ENCODE results near the gene DAB2IP.

DNA sequence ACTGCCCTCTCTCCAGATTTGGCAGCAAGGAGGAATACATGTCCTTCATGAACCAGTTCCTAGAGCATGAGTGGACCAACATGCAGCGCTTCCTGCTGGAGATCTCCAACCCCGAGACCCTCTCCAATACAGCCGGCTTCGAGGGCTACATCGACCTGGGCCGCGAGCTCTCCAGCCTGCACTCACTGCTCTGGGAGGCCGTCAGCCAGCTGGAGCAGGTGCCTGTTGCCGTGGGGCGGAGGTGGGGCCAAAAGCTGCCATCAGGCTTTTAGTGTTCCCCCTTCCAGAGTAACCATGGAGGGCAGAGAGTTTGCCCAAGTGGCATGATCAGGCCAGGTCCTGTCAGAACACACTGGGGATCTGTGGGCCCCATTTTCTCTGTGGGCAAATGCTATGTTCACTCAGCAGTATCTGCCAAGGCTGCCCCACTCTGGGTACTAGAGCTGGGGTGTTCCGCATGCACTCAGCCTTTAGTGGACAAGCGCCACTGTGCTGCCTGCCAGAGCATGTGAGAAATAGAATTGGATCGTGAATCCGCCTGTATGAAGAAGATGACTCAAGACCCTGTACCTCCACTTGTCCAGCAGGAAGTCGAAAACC lies 117.1 kb downstream of the DAB2IP start:
- TF ChIP-seq, protein P1, sequence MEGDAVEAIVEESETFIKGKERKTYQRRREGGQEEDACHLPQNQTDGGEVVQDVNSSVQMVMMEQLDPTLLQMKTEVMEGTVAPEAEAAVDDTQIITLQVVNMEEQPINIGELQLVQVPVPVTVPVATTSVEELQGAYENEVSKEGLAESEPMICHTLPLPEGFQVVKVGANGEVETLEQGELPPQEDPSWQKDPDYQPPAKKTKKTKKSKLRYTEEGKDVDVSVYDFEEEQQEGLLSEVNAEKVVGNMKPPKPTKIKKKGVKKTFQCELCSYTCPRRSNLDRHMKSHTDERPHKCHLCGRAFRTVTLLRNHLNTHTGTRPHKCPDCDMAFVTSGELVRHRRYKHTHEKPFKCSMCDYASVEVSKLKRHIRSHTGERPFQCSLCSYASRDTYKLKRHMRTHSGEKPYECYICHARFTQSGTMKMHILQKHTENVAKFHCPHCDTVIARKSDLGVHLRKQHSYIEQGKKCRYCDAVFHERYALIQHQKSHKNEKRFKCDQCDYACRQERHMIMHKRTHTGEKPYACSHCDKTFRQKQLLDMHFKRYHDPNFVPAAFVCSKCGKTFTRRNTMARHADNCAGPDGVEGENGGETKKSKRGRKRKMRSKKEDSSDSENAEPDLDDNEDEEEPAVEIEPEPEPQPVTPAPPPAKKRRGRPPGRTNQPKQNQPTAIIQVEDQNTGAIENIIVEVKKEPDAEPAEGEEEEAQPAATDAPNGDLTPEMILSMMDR (IDR thresholded peaks at IDR 0.05), result no peak
- TF ChIP-seq POLR2A (IDR thresholded peaks at IDR 0.05), result no peak
